ENCODE data around the gene TAF11L9. TPM values are rescaled to one million over a fixed set of nuclear protein-coding genes. Genes with fewer than 3 reads are reported as not detected.

Gene TAF11L9
- total RNA-seq = not detected in 2 replicates

GRCh38 chr5:17594255-17594654 lies at the start of gene TAF11L9:
TSS of gene TAF11L9 (minus strand) at chr5:17594394.

GRCh38 chr5:17634160-17634559 lies 40.0 kb upstream of the TAF11L9 start, which contains the start of gene TAF11L14:
TSS of gene TAF11L14 (plus strand) at chr5:17634460.

GRCh38 chr5:17631788-17632187 lies 37.6 kb upstream of the TAF11L9 start, which contains the start of gene TAF11L13:
TSS of gene TAF11L13 (plus strand) at chr5:17632088.

GRCh38 chr5:17610092-17610491 lies 15.9 kb upstream of the TAF11L9 start, which contains the start of gene TAF11L12:
TSS of gene TAF11L12 (plus strand) at chr5:17610392.

DNA sequence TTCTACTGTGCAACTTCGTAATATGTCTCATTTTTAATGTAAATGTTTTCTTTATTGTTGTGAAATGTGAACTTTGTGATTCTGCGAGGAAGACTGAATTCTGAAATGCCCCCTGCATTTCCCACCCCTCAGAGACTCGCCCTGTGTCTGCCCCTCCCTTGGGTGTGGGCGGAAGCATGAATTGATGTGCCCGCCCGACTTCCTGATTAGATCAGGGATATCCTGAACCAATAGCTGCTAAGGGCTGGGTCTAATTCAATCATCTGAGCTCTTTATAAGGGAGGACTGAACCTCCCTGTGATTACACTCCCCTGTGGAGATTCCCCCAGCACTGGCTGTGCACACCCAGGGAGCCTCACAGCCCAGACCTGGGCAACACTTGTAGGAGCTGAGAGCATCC lies 9.7 kb upstream of the TAF11L9 start, which contains the start of gene TAF11L11:
TSS of gene TAF11L11 (plus strand) at position 304 of the 400 bp plus-strand sequence.

GRCh38 chr5:17597728-17598127 lies 3.5 kb upstream of the TAF11L9 start, which contains the start of gene TAF11L10:
TSS of gene TAF11L10 (minus strand) at chr5:17597828.

GRCh38 chr5:17590860-17591259 lies 3.3 kb downstream of the TAF11L9 start, which contains the start of gene TAF11L8:
TSS of gene TAF11L8 (minus strand) at chr5:17590960.

DNA sequence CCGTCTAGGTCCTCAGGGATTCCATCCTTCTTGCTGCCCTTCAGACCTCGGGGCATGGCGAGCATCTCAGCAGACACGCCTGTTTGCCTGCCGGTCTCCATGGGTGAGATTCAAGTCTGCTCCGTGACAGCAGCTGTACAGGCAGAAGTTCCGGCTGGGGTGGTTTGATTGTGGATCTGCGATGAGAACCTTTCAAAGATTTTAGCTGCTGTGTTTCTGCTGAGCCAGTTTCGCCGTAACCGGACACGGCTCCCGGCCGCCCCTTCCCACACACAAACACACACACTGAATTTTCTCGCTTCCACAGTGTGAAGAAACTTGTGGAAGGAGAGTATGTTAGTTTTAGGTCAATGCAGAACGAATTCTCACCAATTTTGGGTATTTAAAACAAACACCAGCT lies 8.5 kb downstream of the TAF11L9 start, which contains the start of gene TAF11L7:
TSS of gene TAF11L7 (minus strand) at position 101 of the 400 bp plus-strand sequence.

Other genes with a start within 250 kb of the TAF11L9 start
- gene TAF11L2, start 96.2 kb downstream of the TAF11L9 start, total RNA-seq = not detected in 2 replicates
- not detected in 2 replicates for gene TAF11L3, start 76.0 kb downstream of the TAF11L9 start, total RNA-seq
- gene TAF11L4, start 72.6 kb downstream of the TAF11L9 start, total RNA-seq = not detected in 2 replicates
- not detected in 2 replicates for gene TAF11L5, start 69.2 kb downstream of the TAF11L9 start, total RNA-seq
- not detected in 2 replicates for gene TAF11L6, start 65.7 kb downstream of the TAF11L9 start, total RNA-seq
- gene TAF11L7, start 8.6 kb downstream of the TAF11L9 start, total RNA-seq = not detected in 2 replicates
- not detected in 2 replicates for gene TAF11L8, start 3.4 kb downstream of the TAF11L9 start, total RNA-seq
- not detected in 2 replicates for gene TAF11L10, start 3.4 kb upstream of the TAF11L9 start, total RNA-seq
- gene TAF11L11, start 9.8 kb upstream of the TAF11L9 start, total RNA-seq = not detected in 2 replicates
- not detected in 2 replicates for gene TAF11L12, start 16.0 kb upstream of the TAF11L9 start, total RNA-seq
- not detected in 2 replicates for gene TAF11L13, start 37.7 kb upstream of the TAF11L9 start, total RNA-seq
- not detected in 2 replicates for gene TAF11L14, start 40.1 kb upstream of the TAF11L9 start, total RNA-seq